ENCODE data around the gene CRB1.

GRCh38 chr1:197463142-197463541, 195.1 kb downstream of the CRB1 start:
- TF ChIP-seq, protein P1, sequence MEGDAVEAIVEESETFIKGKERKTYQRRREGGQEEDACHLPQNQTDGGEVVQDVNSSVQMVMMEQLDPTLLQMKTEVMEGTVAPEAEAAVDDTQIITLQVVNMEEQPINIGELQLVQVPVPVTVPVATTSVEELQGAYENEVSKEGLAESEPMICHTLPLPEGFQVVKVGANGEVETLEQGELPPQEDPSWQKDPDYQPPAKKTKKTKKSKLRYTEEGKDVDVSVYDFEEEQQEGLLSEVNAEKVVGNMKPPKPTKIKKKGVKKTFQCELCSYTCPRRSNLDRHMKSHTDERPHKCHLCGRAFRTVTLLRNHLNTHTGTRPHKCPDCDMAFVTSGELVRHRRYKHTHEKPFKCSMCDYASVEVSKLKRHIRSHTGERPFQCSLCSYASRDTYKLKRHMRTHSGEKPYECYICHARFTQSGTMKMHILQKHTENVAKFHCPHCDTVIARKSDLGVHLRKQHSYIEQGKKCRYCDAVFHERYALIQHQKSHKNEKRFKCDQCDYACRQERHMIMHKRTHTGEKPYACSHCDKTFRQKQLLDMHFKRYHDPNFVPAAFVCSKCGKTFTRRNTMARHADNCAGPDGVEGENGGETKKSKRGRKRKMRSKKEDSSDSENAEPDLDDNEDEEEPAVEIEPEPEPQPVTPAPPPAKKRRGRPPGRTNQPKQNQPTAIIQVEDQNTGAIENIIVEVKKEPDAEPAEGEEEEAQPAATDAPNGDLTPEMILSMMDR (IDR thresholded peaks at IDR 0.05): no peak
- TF ChIP-seq EZH2phosphoT487 (IDR thresholded peaks at IDR 0.05): no peak

All from neural progenitor cell (in vitro differentiated cells).